Nephron (organoid): ENCODE data around the gene HCFC1R1.
A peak's percentile ranks its signal among the peaks of the same experiment; 100 is the strongest.

Experiments
- H3K27ac Mint-ChIP-seq, 3 experiments: 2 replicates each; pipeline ENCODE4 v1.8.0; 2020; ENCODE audit warnings: mixed read lengths in 3 of 3, mild to moderate bottlenecking in 2 of 3, moderate library complexity in 1 of 3
- H3K27me3 Mint-ChIP-seq: 2 replicates; pipeline ENCODE4 v1.8.0; 2021; ENCODE audit warnings: low read depth, mild to moderate bottlenecking, moderate library complexity, mixed read lengths
- H3K36me3 Mint-ChIP-seq: 2 replicates; pipeline ENCODE4 v1.8.0; 2020; ENCODE audit warnings: low read depth, mixed read lengths
- H3K4me1 Mint-ChIP-seq: 2 replicates; pipeline ENCODE4 v1.8.0; 2020; ENCODE audit warnings: mixed read lengths
- H3K4me3 Mint-ChIP-seq, 3 experiments: 2 replicates each; pipeline ENCODE4 v1.8.0; 2020; ENCODE audit warnings: mild to moderate bottlenecking in 3 of 3, mixed read lengths in 3 of 3, moderate library complexity in 2 of 3
- H3K9me3 Mint-ChIP-seq: 2 replicates; pipeline ENCODE4 v1.8.0; 2020; ENCODE audit warnings: mixed read lengths
- TF ChIP-seq, protein P1 (sequence below), 3 experiments: fragments of 200-600 bp; sonication (generic); IDR thresholded peaks; one replicate each; pipeline ENCODE4 v1.5.0; 2021; ENCODE audit warnings: antibody characterized with exemption in 3 of 3; ENCODE audit not compliant: unreplicated experiment in 3 of 3

HCFC1R1 gene

DNA sequence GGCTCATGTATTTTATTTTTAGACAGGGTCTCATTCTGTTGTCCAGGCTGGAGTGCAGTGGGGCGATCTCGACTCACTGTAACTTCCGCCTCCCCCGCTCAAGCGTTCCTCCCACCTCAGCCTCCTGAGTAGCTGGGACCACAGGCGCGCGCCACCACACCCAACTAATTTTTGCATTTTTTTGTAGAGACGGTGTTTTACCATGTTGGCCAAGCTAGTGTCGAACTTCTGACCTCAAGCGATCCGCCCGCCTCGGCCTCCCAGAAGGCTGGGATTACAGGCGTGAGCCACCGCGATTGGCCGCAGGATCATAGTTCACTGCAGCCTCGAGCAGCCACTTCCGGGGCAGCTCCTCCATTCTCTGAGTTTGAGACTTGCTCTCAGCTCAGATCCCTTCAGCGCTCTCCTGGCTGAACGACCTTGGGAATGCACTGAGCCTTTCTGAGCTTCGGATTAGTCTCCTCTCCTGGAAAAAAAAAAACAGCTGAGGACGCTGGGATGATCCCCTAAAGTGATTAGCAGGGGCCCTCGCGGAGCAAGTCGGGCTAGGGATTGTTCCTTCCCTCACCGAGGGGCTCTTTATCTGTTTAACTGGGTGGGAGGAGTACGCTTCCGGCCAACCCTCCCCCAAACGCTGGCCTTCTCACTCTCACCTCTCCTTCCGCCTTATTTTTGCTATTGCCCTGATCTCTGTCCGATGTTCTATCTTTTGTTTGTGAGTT is 42.4 kb downstream of the HCFC1R1 start:
- no peaks in the 10 kb centered on the region for H3K36me3 Mint-ChIP-seq
- TF ChIP-seq, protein P1, sequence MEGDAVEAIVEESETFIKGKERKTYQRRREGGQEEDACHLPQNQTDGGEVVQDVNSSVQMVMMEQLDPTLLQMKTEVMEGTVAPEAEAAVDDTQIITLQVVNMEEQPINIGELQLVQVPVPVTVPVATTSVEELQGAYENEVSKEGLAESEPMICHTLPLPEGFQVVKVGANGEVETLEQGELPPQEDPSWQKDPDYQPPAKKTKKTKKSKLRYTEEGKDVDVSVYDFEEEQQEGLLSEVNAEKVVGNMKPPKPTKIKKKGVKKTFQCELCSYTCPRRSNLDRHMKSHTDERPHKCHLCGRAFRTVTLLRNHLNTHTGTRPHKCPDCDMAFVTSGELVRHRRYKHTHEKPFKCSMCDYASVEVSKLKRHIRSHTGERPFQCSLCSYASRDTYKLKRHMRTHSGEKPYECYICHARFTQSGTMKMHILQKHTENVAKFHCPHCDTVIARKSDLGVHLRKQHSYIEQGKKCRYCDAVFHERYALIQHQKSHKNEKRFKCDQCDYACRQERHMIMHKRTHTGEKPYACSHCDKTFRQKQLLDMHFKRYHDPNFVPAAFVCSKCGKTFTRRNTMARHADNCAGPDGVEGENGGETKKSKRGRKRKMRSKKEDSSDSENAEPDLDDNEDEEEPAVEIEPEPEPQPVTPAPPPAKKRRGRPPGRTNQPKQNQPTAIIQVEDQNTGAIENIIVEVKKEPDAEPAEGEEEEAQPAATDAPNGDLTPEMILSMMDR (IDR thresholded peaks at IDR 0.05; ENCODE audit: unreplicated experiment in 3 of 3) = no peak
- no peaks in the 10 kb centered on the region for H3K9me3 Mint-ChIP-seq
- peak overlapping the region; percentile 83 to 93 (median 84) for H3K4me3 Mint-ChIP-seq
- H3K27ac Mint-ChIP-seq = peak overlapping the region; percentile 78 to 88 (median 84)
- peaks cover 22% of the 10 kb centered on the region for H3K4me1 Mint-ChIP-seq
- H3K27me3 Mint-ChIP-seq = peaks cover 8% of the 10 kb centered on the region

DNA sequence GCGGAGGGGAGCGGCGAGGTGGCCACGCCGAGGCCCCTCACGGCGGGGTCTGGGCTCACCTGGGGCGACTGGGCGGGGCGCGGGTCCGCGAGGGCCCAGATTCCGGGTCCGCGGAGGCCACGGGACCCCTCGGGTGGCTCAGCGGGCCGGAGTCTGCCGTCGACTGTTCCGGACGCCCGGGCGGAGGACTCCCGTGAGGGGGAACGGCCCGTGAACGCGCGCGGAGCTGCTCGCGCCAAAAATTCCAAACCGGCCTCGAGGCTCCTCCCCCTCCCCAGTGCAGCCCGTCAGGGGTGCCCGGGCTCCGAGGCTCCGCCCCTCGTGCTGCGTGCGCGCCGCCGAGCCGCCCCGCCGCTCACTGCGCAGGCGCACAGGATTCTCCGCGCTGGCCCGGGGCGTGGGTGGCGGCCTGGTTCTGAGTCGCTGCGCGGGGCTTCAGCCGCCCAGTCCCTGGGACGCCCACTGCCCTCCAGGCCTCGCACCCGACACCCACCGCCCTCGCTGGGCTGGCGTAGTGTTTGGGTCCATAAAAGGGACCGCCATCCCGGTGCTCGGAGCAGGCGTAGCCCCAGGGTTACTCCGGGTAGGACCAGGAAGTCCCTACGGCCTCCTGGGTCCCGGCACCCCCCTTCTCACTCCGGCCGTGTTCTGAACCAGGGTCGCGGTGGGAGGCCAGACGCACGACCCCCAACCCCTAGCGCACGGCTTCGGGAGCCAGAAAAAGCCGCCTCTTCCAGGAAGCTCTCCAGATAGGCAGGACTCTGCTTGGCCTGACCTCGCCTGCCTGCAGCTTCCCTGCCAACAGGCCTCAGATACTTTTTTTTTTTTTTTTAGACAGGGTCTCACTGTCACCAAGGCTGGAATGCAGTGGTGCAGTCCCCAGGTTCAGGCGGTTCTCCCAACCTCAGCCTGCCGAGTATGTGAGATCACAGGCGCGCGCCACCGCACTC is 43.2 kb downstream of the HCFC1R1 start, which contains the start of gene PKMYT1:
Gene PKMYT1, minus strand, starts transcription at position 220 of the 950 bp plus-strand sequence. CDS start 789 bp downstream, outside the sequence.
- TF ChIP-seq, protein P1 (IDR thresholded peaks at IDR 0.05; ENCODE audit: unreplicated experiment in 3 of 3) = no peak
- no peaks in the 10 kb centered on the region for H3K36me3 Mint-ChIP-seq
- peak within 1 kb of the TSS; percentile 78 to 88 (median 84) for H3K27ac Mint-ChIP-seq
- H3K27me3 Mint-ChIP-seq = peaks cover 8% of the 10 kb centered on the region
- peaks cover 22% of the 10 kb centered on the region for H3K4me1 Mint-ChIP-seq
- no peaks in the 10 kb centered on the region for H3K9me3 Mint-ChIP-seq
- peak within 1 kb of the TSS; percentile 83 to 93 (median 84) for H3K4me3 Mint-ChIP-seq

DNA sequence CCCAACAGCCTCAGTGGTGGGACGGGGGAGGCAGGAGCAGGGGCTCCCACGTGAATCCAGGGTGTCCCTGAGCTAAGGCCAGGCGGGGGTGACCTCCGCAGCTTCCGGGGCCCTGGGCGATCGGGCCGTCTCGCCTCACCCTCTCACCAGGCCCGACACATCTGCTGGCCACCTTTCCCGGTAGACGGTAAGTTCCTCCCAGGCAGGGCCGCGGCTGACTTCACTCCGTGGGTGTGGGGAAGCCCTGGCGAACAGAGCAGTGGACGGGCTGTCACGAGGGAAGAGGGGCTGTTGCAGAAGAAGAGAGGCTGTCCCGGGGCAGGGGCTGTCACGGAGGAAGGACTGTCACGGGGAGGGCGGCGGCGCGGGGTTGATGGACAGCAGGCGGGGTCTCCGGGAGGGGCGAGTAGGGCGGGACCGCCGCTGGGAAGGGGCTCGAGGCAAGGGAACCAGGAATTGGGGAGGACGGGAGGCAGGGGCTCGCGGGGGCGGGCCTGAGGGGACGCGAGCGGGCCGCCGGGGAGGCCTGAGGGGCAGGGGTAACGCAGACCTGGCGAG is 44.0 kb downstream of the HCFC1R1 start:
- Mint-ChIP-seq H3K4me3 (peak overlapping the region; percentile 79 to 86 (median 82)), H3K27me3 (peaks cover 8% of the 10 kb centered on the region), H3K36me3 (no peaks in the 10 kb centered on the region), H3K4me1 (peaks cover 22% of the 10 kb centered on the region), H3K9me3 (no peaks in the 10 kb centered on the region), H3K27ac (no peak overlapping the region)
- TF ChIP-seq, protein P1 (IDR thresholded peaks at IDR 0.05; ENCODE audit: unreplicated experiment in 3 of 3) = no peak

DNA sequence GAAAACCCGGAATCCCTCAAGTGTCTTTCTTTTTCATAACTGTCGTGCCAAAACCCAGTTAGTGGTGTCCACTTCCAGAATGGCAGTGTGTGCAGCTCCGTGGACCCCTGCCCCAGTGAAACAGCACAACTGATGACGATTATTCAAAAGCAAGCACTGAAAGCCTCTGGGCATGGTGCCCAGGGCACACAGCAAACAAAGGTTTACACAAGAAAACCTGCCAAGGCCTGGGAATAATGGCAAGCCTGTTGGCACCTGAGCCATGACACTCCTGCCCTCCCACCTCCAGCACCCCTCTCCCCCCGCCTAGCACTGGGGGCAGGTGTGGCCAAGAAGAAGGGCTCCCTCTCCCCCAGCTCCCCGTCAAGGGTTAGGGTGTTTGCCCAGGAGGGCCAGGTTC is 46.3 kb downstream of the HCFC1R1 start:
- peak overlapping the region in 2 of 3 experiments; percentile 29 to 68 for H3K4me3 Mint-ChIP-seq
- TF ChIP-seq, protein P1 (IDR thresholded peaks at IDR 0.05; ENCODE audit: unreplicated experiment in 3 of 3) = no peak
- no peaks in the 10 kb centered on the region for H3K9me3 Mint-ChIP-seq
- no peaks in the 10 kb centered on the region for H3K36me3 Mint-ChIP-seq
- H3K27ac Mint-ChIP-seq = no peak overlapping the region
- H3K4me1 Mint-ChIP-seq = peaks cover 25% of the 10 kb centered on the region
- H3K27me3 Mint-ChIP-seq = peaks cover 5% of the 10 kb centered on the region

DNA sequence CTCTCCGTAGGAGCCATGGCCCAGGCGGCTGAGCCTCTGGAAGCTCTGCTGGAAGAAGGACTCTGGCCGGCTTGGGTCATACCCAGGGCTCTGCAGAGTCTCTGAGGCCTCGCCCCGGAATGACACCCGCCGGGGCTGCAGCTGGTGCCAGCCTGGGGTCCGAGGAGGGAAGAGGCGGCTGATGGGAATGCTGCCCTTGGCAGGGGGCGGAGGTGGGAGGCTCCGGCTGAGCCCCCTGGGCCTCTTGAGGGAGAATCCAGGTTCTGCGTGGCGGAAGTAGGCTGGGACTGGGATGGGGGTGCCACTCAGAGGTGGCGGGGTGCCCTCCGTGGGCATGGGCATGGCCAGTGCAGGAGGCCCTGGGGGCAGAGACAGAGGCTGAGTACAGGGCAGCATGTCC is 47.1 kb downstream of the HCFC1R1 start:
- H3K9me3 Mint-ChIP-seq = no peaks in the 10 kb centered on the region
- H3K4me3 Mint-ChIP-seq = peak overlapping the region; percentile 29 to 68 (median 61)
- H3K36me3 Mint-ChIP-seq = no peaks in the 10 kb centered on the region
- peaks cover 3% of the 10 kb centered on the region for H3K27me3 Mint-ChIP-seq
- no peak overlapping the region for H3K27ac Mint-ChIP-seq
- peaks cover 24% of the 10 kb centered on the region for H3K4me1 Mint-ChIP-seq
- TF ChIP-seq, protein P1 (IDR thresholded peaks at IDR 0.05; ENCODE audit: unreplicated experiment in 3 of 3) = no peak
